ENCODE results near the gene HNRNPUL1.

DNA sequence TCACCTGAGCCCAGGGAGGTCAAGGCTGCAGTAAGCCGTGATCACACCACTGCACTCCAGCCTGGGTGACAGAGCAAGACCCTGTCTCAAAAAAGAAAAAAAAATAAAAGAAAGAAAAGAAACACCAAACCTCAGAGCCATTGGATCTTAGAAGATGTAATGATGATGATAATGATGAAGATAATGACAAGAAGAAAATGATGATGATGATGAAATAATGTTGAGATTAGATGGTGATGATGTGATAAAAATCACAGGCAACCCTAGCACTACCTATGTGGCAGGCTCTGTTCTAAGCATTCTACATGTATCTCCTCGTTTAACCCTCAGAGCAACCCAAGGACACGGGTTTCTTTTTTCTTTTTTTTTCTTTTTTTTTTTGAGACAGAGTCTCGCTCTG lies 20.1 kb upstream of the HNRNPUL1 start:
- TF ChIP-seq, protein P1, sequence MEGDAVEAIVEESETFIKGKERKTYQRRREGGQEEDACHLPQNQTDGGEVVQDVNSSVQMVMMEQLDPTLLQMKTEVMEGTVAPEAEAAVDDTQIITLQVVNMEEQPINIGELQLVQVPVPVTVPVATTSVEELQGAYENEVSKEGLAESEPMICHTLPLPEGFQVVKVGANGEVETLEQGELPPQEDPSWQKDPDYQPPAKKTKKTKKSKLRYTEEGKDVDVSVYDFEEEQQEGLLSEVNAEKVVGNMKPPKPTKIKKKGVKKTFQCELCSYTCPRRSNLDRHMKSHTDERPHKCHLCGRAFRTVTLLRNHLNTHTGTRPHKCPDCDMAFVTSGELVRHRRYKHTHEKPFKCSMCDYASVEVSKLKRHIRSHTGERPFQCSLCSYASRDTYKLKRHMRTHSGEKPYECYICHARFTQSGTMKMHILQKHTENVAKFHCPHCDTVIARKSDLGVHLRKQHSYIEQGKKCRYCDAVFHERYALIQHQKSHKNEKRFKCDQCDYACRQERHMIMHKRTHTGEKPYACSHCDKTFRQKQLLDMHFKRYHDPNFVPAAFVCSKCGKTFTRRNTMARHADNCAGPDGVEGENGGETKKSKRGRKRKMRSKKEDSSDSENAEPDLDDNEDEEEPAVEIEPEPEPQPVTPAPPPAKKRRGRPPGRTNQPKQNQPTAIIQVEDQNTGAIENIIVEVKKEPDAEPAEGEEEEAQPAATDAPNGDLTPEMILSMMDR (IDR thresholded peaks at IDR 0.05; ENCODE audit: low read length): no peak
- TF ChIP-seq EZH2 (IDR thresholded peaks at IDR 0.05; ENCODE audit: borderline replicate concordance, low read length): no peak
